ENCODE results near the gene SRGAP1.

- TF ChIP-seq, protein P1, sequence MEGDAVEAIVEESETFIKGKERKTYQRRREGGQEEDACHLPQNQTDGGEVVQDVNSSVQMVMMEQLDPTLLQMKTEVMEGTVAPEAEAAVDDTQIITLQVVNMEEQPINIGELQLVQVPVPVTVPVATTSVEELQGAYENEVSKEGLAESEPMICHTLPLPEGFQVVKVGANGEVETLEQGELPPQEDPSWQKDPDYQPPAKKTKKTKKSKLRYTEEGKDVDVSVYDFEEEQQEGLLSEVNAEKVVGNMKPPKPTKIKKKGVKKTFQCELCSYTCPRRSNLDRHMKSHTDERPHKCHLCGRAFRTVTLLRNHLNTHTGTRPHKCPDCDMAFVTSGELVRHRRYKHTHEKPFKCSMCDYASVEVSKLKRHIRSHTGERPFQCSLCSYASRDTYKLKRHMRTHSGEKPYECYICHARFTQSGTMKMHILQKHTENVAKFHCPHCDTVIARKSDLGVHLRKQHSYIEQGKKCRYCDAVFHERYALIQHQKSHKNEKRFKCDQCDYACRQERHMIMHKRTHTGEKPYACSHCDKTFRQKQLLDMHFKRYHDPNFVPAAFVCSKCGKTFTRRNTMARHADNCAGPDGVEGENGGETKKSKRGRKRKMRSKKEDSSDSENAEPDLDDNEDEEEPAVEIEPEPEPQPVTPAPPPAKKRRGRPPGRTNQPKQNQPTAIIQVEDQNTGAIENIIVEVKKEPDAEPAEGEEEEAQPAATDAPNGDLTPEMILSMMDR (IDR thresholded peaks at IDR 0.05) = no peak
- TF ChIP-seq POLR2AphosphoS5 (IDR thresholded peaks at IDR 0.05) = no peak
- TF ChIP-seq EP300 (IDR thresholded peaks at IDR 0.05) = no peak
These were observed 329.0 kb downstream of the SRGAP1 start for GRCh38 chr12:64173456-64173855.

Data from upper lobe of left lung (tissue), 4 donors.